H1 (cell line): ENCODE measurements around the gene LPAR3. TPM values are rescaled to one million over a fixed set of nuclear protein-coding genes. Genes with fewer than 3 reads are reported as not detected.

Experiments
- CTCF ChIA-PET: fragments of 300-600 bp; sonication (Branson Sonifier 250); formaldehyde crosslinking; loops from one replicate; lab custom pipeline; 2021; ENCODE audit not compliant: partially characterized antibody; lab: Charles Lee
- POLR2A ChIA-PET: fragments of 300-600 bp; sonication (Branson Sonifier 250); formaldehyde crosslinking; loops from one replicate; lab custom pipeline; 2021; ENCODE audit warnings: inconsistent platforms; ENCODE audit not compliant: partially characterized antibody; lab: Charles Lee
- DNase-seq, 2 experiments: peaks; one replicate each; pipeline versions ENCODE4 v3.0.0 to v3.0.0-alpha.2; 2010 to 2022; ENCODE audit warnings: low spot score in 2 of 2, low read depth in 1 of 2, mixed read lengths in 1 of 2
- FAIRE-seq: peaks from 2 replicates; lab custom pipeline; 2011; peaks lifted over from hg19 to GRCh38; lab: Jason Lieb, UNC
- H2AFZ ChIP-seq: 2 replicates; pipeline ENCODE4 v1.8.1; 2012; ENCODE audit warnings: low read length, inconsistent platforms
- H2AK5ac ChIP-seq: 2 replicates; pipeline ENCODE4 v1.6.1; 2013; ENCODE audit warnings: low read depth, low read length
- H2BK120ac ChIP-seq: replicated peaks from 2 replicates; pipeline ENCODE3; 2013; ENCODE audit warnings: low read depth, low read length, inconsistent platforms
- H2BK12ac ChIP-seq: 2 replicates; pipeline ENCODE4 v1.6.1; 2013; ENCODE audit warnings: low read depth, low read length
- H2BK15ac ChIP-seq: 2 replicates; pipeline ENCODE4 v1.6.1; 2013; ENCODE audit warnings: low read length
- H2BK20ac ChIP-seq: 2 replicates; pipeline ENCODE4 v1.6.1; 2013; ENCODE audit warnings: low read length
- H2BK5ac ChIP-seq: 2 replicates; pipeline ENCODE4 v1.6.1; 2013; ENCODE audit warnings: low read depth, low read length
- H3K14ac ChIP-seq: 2 replicates; pipeline ENCODE4 v1.6.1; 2013; ENCODE audit warnings: inconsistent platforms; ENCODE audit not compliant: insufficient read length
- H3K18ac ChIP-seq: 2 replicates; pipeline ENCODE4 v1.6.1; 2013; ENCODE audit warnings: low read length; ENCODE audit errors: extremely low read depth
- H3K23ac ChIP-seq: 2 replicates; pipeline ENCODE4 v1.6.1; 2013; ENCODE audit warnings: inconsistent platforms; ENCODE audit not compliant: insufficient read length
- H3K23me2 ChIP-seq: 2 replicates; pipeline ENCODE4 v1.6.1; 2013; ENCODE audit warnings: low read depth, low read length
- H3K27ac ChIP-seq: 2 replicates; pipeline ENCODE4 v1.6.1; 2011; ENCODE audit warnings: low read depth, low read length, inconsistent platforms
- H3K27me3 ChIP-seq, 4 experiments: replicated peaks in 1 of 4; 1 replicate in 1 of 4; 2 replicates in 3 of 4; pipeline versions ENCODE4 v1.6.1 to v1.8.1; 2011 to 2013; ENCODE audit warnings: low read length in 3 of 4, mild to moderate bottlenecking in 3 of 4, inconsistent platforms in 2 of 4, mixed read lengths in 2 of 4, moderate library complexity in 1 of 4; ENCODE audit not compliant: control insufficient read depth in 3 of 4, insufficient read depth in 3 of 4; ENCODE audit errors: extremely low read depth in 1 of 4
- H3K36me3 ChIP-seq, 4 experiments: 2 replicates each; pipeline versions ENCODE4 v1.6.1 to v1.8.1; 2011 to 2013; ENCODE audit warnings: mild to moderate bottlenecking in 4 of 4, low read length in 3 of 4, moderate library complexity in 2 of 4, control low read depth in 1 of 4, inconsistent platforms in 1 of 4; ENCODE audit not compliant: insufficient read depth in 4 of 4, control insufficient read depth in 2 of 4
- H3K4ac ChIP-seq: replicated peaks from 2 replicates; pipeline ENCODE3; 2013; ENCODE audit warnings: low read length, low read depth, mixed read lengths, inconsistent platforms; ENCODE audit not compliant: insufficient read length
- H3K4me1 ChIP-seq, 4 experiments: replicated peaks in 1 of 4; 1 replicate in 1 of 4; 2 replicates in 3 of 4; pipeline versions ENCODE4 v1.6.1 to v1.8.1; 2011 to 2013; ENCODE audit warnings: low read length in 3 of 4, inconsistent platforms in 2 of 4, mixed read lengths in 1 of 4; ENCODE audit not compliant: insufficient read depth in 4 of 4, control insufficient read depth in 3 of 4
- H3K4me2 ChIP-seq, 2 experiments: 2 replicates each; pipeline versions ENCODE4 v1.6.1 to v1.8.1; 2011 to 2013; ENCODE audit warnings: low read depth in 2 of 2, low read length in 2 of 2, control low read depth in 1 of 2, inconsistent platforms in 1 of 2, mild to moderate bottlenecking in 1 of 2; ENCODE audit not compliant: insufficient read depth in 1 of 2
- H3K4me3 ChIP-seq, 4 experiments: fragments of 200-600, 300-600 bp in 1 of 4; sonication (generic), shearing (Covaris generic), sonication (Bioruptor Twin) in 1 of 4; 2 replicates each; pipeline versions ENCODE4 v1.5.1 to v1.8.1; 2011 to 2016; ENCODE audit warnings: low read length in 4 of 4, low read depth in 3 of 4, control low read depth in 2 of 4, inconsistent platforms in 2 of 4, mild to moderate bottlenecking in 2 of 4, mixed read lengths in 1 of 4, moderate library complexity in 1 of 4; ENCODE audit not compliant: insufficient read depth in 2 of 4; ENCODE audit errors: extremely low read depth in 1 of 4
- H3K56ac ChIP-seq: replicated peaks from 2 replicates; pipeline ENCODE3; 2013; ENCODE audit warnings: low read depth, mild to moderate bottlenecking, mixed read lengths, low read length, inconsistent platforms; ENCODE audit not compliant: insufficient read length
- H3K79me1 ChIP-seq: 2 replicates; pipeline ENCODE4 v1.6.1; 2013; ENCODE audit warnings: low read depth, low read length, control low read depth
- H3K79me2 ChIP-seq, 2 experiments: 2 replicates each; pipeline versions ENCODE4 v1.6.1 to v1.8.1; 2012 to 2013; ENCODE audit warnings: low read length in 2 of 2, mild to moderate bottlenecking in 2 of 2, inconsistent platforms in 1 of 2; ENCODE audit not compliant: insufficient read depth in 2 of 2, control insufficient read depth in 1 of 2
- H3K9ac ChIP-seq, 4 experiments: replicated peaks in 1 of 4; 1 replicate in 1 of 4; 2 replicates in 3 of 4; pipeline versions ENCODE4 v1.6.1 to v1.8.1; 2011 to 2013; ENCODE audit warnings: low read depth in 3 of 4, low read length in 3 of 4, control low read depth in 2 of 4, mild to moderate bottlenecking in 2 of 4, moderate library complexity in 2 of 4, inconsistent platforms in 1 of 4; ENCODE audit errors: extremely low read depth in 1 of 4
- H3K9me3 ChIP-seq, 2 experiments: 2 replicates each; pipeline versions ENCODE4 v1.6.1 to v1.8.1; 2012 to 2013; ENCODE audit warnings: mild to moderate bottlenecking in 2 of 2, moderate library complexity in 2 of 2, control low read depth in 1 of 2, inconsistent platforms in 1 of 2, low read depth in 1 of 2, low read length in 1 of 2, mixed read lengths in 1 of 2; ENCODE audit not compliant: insufficient read depth in 2 of 2
- H4K20me1 ChIP-seq, 2 experiments: replicated peaks in 1 of 2; 2 replicates each; pipeline versions ENCODE3 to v1.8.1; 2011 to 2013; ENCODE audit warnings: inconsistent platforms in 2 of 2, low read length in 2 of 2, mild to moderate bottlenecking in 1 of 2; ENCODE audit not compliant: insufficient read depth in 2 of 2, control insufficient read depth in 1 of 2
- H4K5ac ChIP-seq: 2 replicates; pipeline ENCODE4 v1.6.1; 2013; ENCODE audit warnings: low read length, low read depth, mixed read lengths, inconsistent platforms; ENCODE audit not compliant: insufficient read length
- H4K8ac ChIP-seq: 2 replicates; pipeline ENCODE4 v1.8.0; 2013; ENCODE audit warnings: mild to moderate bottlenecking, moderate library complexity, low read length, inconsistent platforms; ENCODE audit not compliant: insufficient read depth; ENCODE audit errors: extremely low read depth
- H4K91ac ChIP-seq: replicated peaks from 2 replicates; pipeline ENCODE3; 2013; ENCODE audit warnings: low read length, mixed read lengths, inconsistent platforms; ENCODE audit not compliant: insufficient read length
- CTBP2 ChIP-seq: IDR thresholded peaks from 2 replicates; pipeline ENCODE4 v1.7.0; 2011; ENCODE audit warnings: borderline replicate concordance, mild to moderate bottlenecking, moderate library complexity, mixed read lengths, low read length; ENCODE audit not compliant: insufficient read depth, insufficient read length
- GABPA ChIP-seq: IDR thresholded peaks from 2 replicates; pipeline ENCODE4 v1.6.1; 2011; ENCODE audit warnings: mild to moderate bottlenecking, low read length, moderate library complexity, borderline replicate concordance; ENCODE audit not compliant: insufficient read depth
- POLR2AphosphoS5 ChIP-seq: IDR thresholded peaks from 2 replicates; pipeline ENCODE4 v1.6.1; 2011; ENCODE audit warnings: low read depth, low read length
- SP1 ChIP-seq: IDR thresholded peaks from 2 replicates; pipeline ENCODE4 v1.6.1; 2011; ENCODE audit warnings: low read depth, low read length
- TAF7 ChIP-seq: optimal IDR thresholded peaks from 2 replicates; pipeline ENCODE3; 2011; ENCODE audit warnings: low read depth, mild to moderate bottlenecking, inconsistent platforms, low read length, moderate library complexity, borderline replicate concordance
- TBP ChIP-seq: IDR thresholded peaks from 2 replicates; pipeline ENCODE4 v1.6.1; 2011; ENCODE audit warnings: low read depth, low read length, improper control_type of control experiment
- TCF12 ChIP-seq: IDR thresholded peaks from 2 replicates; pipeline ENCODE4 v1.6.1; 2011; ENCODE audit warnings: low read depth, mild to moderate bottlenecking, low read length
- YY1 ChIP-seq: IDR thresholded peaks from 2 replicates; pipeline ENCODE4 v1.6.1; 2011; ENCODE audit warnings: low read depth, mild to moderate bottlenecking, low read length
- WGBS, 2 experiments: shearing (Covaris generic) in 1 of 2; methylation state at CpG; one replicate each; pipeline versions ENCODE4 v1.1.6 to v1.1.7; 2013 to 2015; ENCODE audit warnings: low lambda C conversion rate in 2 of 2, mixed read lengths in 2 of 2, inconsistent platforms in 1 of 2, low coverage in 1 of 2, missing lambda C conversion rate in 1 of 2; ENCODE audit not compliant: insufficient replicate concordance in 2 of 2, insufficient coverage in 1 of 2, insufficient read length in 1 of 2; ENCODE audit errors: extremely low coverage in 1 of 2, missing lambda C conversion rate in 1 of 2; 5-methylcytosine and 5-hydroxymethylcytosine counted together
- polyA plus RNA-seq, 7 experiments: library from polyadenylated mRNA; depleted of rRNA in 3 of 7; stranded (reverse) in 5 of 7; unstranded in 2 of 7; fragments of >200 nt in 5 of 7; fragments of 200-250 nt in 2 of 7; gene quantifications; 1 replicate in 5 of 7; 2 replicates in 1 of 7; 4 replicates in 1 of 7; pipeline versions ENCODE4 v1.2.1 to v1.2.3, GENCODE V29; 2011 to 2013; ENCODE audit warnings: missing spikeins in 2 of 7, mixed read lengths in 2 of 7
- total RNA-seq: library from RNA; stranded (reverse); fragmentation: NEBNext Ultra II Directional; extraction: Animal tissue kit (Norgen Biotek cat#: 25700); gene quantifications from 2 replicates; pipeline ENCODE4 v1.2.1, GENCODE V29; 2021

The LPAR3 gene
- total and polyA plus RNA-seq, 2 of the 8 experiments (the other 6 are each of a cell fraction or from before 2014, with no cell fraction given), result 17.1 to 25.4 TPM

- Histone ChIP-seq H3K4me1 (no peaks in the 10 kb centered on the region), H3K4ac (no peak overlapping the region), H3K9ac (no peak overlapping the region), H4K20me1 (no peaks in the 10 kb centered on the region), H2BK15ac (no peak overlapping the region), H2BK20ac (no peak overlapping the region), H4K91ac (no peak overlapping the region), H3K79me1 (no peaks in the 10 kb centered on the region), H3K14ac (no peak overlapping the region), H3K4me3 (no peak overlapping the region), H3K79me2 (no peaks in the 10 kb centered on the region), H3K27ac (no peak overlapping the region), H2AK5ac (no peak overlapping the region), H2BK5ac (no peak overlapping the region), H2AFZ (no peak overlapping the region), H3K9me3 (no peaks in the 10 kb centered on the region), H4K5ac (no peak overlapping the region), H4K8ac (no peak overlapping the region), H3K36me3 (no peaks in the 10 kb centered on the region), H3K27me3 (no peaks in the 10 kb centered on the region; a peak in 1 of 7 replicates), H3K23me2 (no peaks in the 10 kb centered on the region), H3K4me2 (no peak overlapping the region), H2BK120ac (no peak overlapping the region), H3K23ac (no peak overlapping the region), H3K18ac (no peak overlapping the region), H2BK12ac (no peak overlapping the region)
- POLR2A ChIA-PET, result no interaction called here
- FAIRE-seq (no peak), DNase-seq (no peak)
- WGBS, 2 experiments, result 92% methylated on average over 3 of the region's 3 CpGs; no CpG with 5 or more reads in 1 of the 2 experiments
- CTCF ChIA-PET, result interaction anchor here (1.1 to 1.2 kb wide), 3 partner anchors 15 to 30 kb away, joined by 3 to 4 read pairs (median 3); no protein-coding TSS in a partner anchor
- TF ChIP-seq TAF7 (no peak), SP1 (no peak), TCF12 (no peak), YY1 (no peak), CTBP2 (no peak), POLR2AphosphoS5 (no peak), GABPA (no peak), TBP (no peak)
- TF ChIP-seq, all 59 proteins: peak for 0
- H3K56ac ChIP-seq, result no peak overlapping the region
These were observed 84.0 kb downstream of the LPAR3 start for GRCh38 chr1:84809023-84809422.
